ENCODE results near the gene OSBPL7.

Gene OSBPL7

DNA sequence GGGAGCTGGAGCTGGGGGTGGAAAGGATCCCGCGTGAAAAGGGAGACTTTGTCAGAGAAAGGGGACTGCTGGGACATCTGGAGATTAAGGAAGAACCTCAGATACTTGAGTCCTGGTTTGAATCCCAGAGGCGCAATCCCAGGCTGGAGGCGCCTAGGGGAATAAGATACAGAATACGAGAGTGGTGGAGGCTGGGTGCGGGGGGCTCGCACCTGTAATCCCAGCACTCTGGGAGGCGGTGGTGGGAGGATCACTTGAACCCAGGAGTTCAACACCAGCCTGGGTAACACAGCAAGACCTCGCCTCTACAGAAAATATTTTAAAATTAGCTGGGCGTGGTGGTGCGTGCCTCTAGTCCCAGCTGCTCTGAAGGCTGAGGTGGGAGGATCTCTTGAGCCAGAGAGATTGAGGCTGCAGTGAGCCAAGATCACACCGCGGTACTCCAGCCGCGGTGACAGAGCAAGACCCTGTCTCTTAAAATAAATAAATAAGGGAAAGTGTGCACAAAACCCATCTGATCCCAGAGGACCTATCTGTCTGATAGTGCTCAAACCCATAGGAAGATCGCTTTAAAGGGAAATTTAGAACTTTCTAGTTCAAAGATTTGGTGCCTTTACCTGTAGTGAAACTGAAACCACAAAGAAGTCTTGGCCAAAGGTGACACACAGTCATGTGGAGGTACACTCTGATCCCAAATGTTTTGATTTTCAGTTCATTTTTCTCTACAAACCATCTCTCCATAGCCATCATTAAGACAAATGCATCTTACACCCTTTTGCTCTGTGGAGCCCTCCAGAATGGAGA is 20.1 kb upstream of the OSBPL7 start:
- TF ChIP-seq CTCF (IDR thresholded peaks at IDR 0.05; ENCODE audit: low read depth, low read length, missing control alignments), result no peak
- no peak for DNase-seq (ENCODE audit: low read depth)
- H3K4me3 ChIP-seq (ENCODE audit: low read depth, low read length), result no peak overlapping the region

DNA sequence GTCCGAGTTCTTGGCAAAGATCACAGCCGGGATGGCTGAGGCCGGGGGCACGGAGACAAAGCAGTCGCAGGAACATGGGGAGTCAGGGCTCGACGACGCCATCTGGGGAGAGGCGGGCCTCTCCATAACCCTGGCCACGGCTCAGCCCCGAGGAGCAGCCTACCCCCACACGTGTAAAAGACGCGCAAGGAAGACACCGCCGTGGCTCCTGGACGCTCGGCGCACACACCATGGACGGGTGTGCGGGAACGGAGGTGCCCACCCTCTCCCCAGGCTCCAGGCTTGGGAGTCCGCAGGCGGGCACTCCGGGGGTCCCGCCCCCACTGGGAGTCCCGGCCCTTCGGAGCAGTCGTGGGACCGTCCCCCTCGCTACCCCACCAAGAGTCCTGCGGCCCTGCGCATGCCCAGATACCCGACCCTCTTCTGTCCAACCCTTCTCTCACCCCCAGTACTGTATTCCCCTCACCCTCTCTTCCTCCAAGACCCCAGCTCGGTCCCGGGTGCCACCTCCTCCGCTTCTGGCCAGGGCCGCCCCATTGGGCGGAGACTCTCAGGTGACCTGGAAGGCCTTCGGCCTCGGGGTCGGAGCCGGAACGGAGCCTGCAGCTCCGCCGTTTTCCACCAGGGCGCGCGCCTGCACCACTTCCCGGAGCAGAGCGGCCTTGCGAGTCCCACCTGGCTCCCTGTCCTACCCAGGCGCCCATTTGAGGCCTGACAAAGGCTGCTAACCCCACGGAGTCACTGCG is 19.3 kb upstream of the OSBPL7 start, which contains the start of gene SCRN2:
Gene SCRN2 (minus strand): TSS at position 532 of the 746 bp plus-strand sequence. CDS start 430 bp downstream, at position 102.
- peak; percentile 64 for DNase-seq (ENCODE audit: low read depth)
- peak; percentile 95 for TF ChIP-seq CTCF (IDR thresholded peaks at IDR 0.05; ENCODE audit: low read depth, low read length, missing control alignments)
- H3K4me3 ChIP-seq (ENCODE audit: low read depth, low read length), result peak within 1 kb of the TSS; percentile 88

DNA sequence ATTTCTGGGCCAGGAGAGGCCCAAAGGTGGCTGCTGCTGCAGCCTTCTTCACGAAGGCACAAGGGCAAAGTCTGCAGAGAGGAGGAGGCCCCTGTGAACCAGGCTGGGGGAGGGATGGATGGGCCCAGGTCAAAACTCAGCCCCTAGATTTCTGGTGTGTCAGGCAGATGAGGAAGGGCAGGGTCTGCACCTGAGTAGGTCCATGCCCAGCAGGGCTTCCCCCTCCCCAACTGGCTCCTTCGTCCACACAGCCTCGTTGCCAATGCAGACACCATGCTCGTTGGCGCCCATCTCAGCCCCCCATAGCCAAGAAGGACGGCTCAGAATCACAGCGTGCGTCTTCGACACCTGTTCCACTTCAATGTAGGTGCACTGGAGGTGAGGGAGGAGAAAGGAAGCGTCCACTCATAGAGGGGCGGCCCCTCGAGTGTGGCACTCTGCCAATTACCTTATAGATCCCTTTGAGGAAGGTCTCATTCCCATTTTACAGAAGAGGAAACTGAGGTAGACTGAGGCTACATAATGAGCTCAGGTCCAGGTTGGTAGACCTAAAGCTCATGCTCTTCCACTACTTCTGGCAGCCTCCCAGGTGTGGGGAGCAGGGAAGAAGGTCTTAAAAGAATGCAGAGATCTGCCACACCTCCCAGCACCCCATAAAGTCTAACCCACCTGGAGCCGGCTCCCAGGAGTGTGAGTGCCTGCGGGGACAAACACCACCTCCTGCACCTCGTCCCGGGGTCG is 18.6 kb upstream of the OSBPL7 start:
- DNase-seq (ENCODE audit: low read depth), result no peak
- peak overlapping the region; percentile 88 for H3K4me3 ChIP-seq (ENCODE audit: low read depth, low read length)
- no peak for TF ChIP-seq CTCF (IDR thresholded peaks at IDR 0.05; ENCODE audit: low read depth, low read length, missing control alignments)

GRCh38 chr17:47839071-47839470 is 17.5 kb upstream of the OSBPL7 start:
- DNase-seq (ENCODE audit: low read depth), result no peak
- H3K4me3 ChIP-seq (ENCODE audit: low read depth, low read length), result no peak overlapping the region
- no peak for TF ChIP-seq CTCF (IDR thresholded peaks at IDR 0.05; ENCODE audit: low read depth, low read length, missing control alignments)

GRCh38 chr17:47838636-47839035 is 17.0 kb upstream of the OSBPL7 start:
- TF ChIP-seq CTCF (IDR thresholded peaks at IDR 0.05; ENCODE audit: low read depth, low read length, missing control alignments), result no peak
- DNase-seq (ENCODE audit: low read depth), result no peak
- H3K4me3 ChIP-seq (ENCODE audit: low read depth, low read length), result no peak overlapping the region

DNA sequence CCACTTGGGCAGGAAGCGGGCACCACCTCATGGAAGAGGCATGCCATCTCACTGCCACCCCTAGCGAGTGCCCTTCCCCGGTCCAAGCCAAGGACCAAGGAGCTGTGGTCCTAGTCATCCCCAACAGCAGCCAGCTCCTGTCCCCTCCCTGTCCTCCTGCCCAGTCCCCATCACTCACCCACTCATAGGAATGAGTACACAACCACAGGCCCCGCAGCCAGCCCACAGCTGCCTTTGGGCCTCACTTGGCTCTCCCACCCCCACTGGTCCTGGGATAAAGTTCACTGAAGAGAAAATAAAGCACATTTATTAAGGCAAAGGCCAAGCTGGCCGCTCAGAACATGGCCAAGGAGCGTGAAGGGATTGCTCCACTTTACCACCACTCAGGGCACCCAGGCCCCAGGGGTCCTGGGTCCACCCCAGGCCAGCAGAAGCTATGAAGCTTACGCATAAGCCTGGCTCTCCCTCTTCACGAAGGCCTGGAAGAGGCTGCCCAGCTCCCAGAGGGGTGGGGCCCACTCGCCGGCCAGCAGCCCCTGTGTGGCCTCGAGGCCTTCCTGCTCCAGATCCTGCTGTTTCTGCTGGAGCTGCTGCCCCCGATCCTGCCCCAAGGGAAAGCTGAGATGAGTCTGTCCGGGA is 15.9 kb upstream of the OSBPL7 start:
- TF ChIP-seq CTCF (IDR thresholded peaks at IDR 0.05; ENCODE audit: low read depth, low read length, missing control alignments), result no peak
- H3K4me3 ChIP-seq (ENCODE audit: low read depth, low read length), result no peak overlapping the region
- no peak for DNase-seq (ENCODE audit: low read depth)
